ENCODE data around the gene CDO1. TPM values are rescaled to one million over a fixed set of nuclear protein-coding genes. Genes with fewer than 3 reads are reported as not detected.
A peak's percentile ranks its signal among the peaks of the same experiment; 100 is the strongest.

CDO1 gene
- 10 to 100 TPM; 19.2 to 26.7 (median 24.5) TPM for polyA plus RNA-seq (ENCODE audit: insufficient read length in 4 of 4)

- peak; percentile 63 to 85 (median 71) for DNase-seq (ENCODE audit: low read depth in 4 of 4, low spot score in 2 of 4)
Observed at GRCh38 chr5:115816226-115817081, at the start of gene CDO1. Gene CDO1 (minus strand): TSS chr5:115816659. CDS start chr5:115816397, 262 bp downstream.

GRCh38 chr5:115859378-115859777 is 42.9 kb upstream of the CDO1 start:
- no peak for DNase-seq (ENCODE audit: low read depth in 4 of 4, low spot score in 2 of 4)

- no peak for DNase-seq (ENCODE audit: low read depth in 4 of 4, low spot score in 2 of 4)
Observed at GRCh38 chr5:115858396-115858795, 41.9 kb upstream of the CDO1 start.

GRCh38 chr5:115857626-115858349 is 41.3 kb upstream of the CDO1 start:
- DNase-seq (ENCODE audit: low read depth in 4 of 4, low spot score in 2 of 4): no peak

GRCh38 chr5:115857057-115857479 is 40.6 kb upstream of the CDO1 start:
- no peak for DNase-seq (ENCODE audit: low read depth in 4 of 4, low spot score in 2 of 4)

GRCh38 chr5:115855959-115856358 is 39.5 kb upstream of the CDO1 start:
- DNase-seq (ENCODE audit: low read depth in 4 of 4, low spot score in 2 of 4): no peak

- no peak for DNase-seq (ENCODE audit: low read depth in 4 of 4, low spot score in 2 of 4)
Observed at GRCh38 chr5:115854139-115854538, 37.7 kb upstream of the CDO1 start.

- no peak for DNase-seq (ENCODE audit: low read depth in 4 of 4, low spot score in 2 of 4)
Observed at GRCh38 chr5:115850744-115851416, 34.4 kb upstream of the CDO1 start.

- DNase-seq (ENCODE audit: low read depth in 4 of 4, low spot score in 2 of 4): no peak
Observed at GRCh38 chr5:115849258-115849798, 32.9 kb upstream of the CDO1 start.

GRCh38 chr5:115847290-115847689 is 30.8 kb upstream of the CDO1 start:
- no peak for DNase-seq (ENCODE audit: low read depth in 4 of 4, low spot score in 2 of 4)

GRCh38 chr5:115844321-115844817 is 27.9 kb upstream of the CDO1 start:
- no peak for DNase-seq (ENCODE audit: low read depth in 4 of 4, low spot score in 2 of 4)

- no peak for DNase-seq (ENCODE audit: low read depth in 4 of 4, low spot score in 2 of 4)
Observed at GRCh38 chr5:115843444-115844130, 27.1 kb upstream of the CDO1 start.

- no peak for DNase-seq (ENCODE audit: low read depth in 4 of 4, low spot score in 2 of 4)
Observed at GRCh38 chr5:115842952-115843351, 26.5 kb upstream of the CDO1 start.

- DNase-seq (ENCODE audit: low read depth in 4 of 4, low spot score in 2 of 4): no peak
Observed at GRCh38 chr5:115842089-115842935, 25.9 kb upstream of the CDO1 start.

GRCh38 chr5:115841382-115842088 is 25.1 kb upstream of the CDO1 start, which contains the start of the genes AP3S1 and ATG12:
Gene AP3S1 (plus strand): TSS chr5:115841935. CDS start chr5:115842038, 103 bp downstream.
Gene ATG12 (minus strand): TSS chr5:115841565. CDS start chr5:115841552, 13 bp downstream.
- DNase-seq (ENCODE audit: low read depth in 4 of 4, low spot score in 2 of 4): peak; percentile 94 to 99 (median 95)

GRCh38 chr5:115840873-115841272 is 24.4 kb upstream of the CDO1 start:
- no peak for DNase-seq (ENCODE audit: low read depth in 4 of 4, low spot score in 2 of 4)

- no peak for DNase-seq (ENCODE audit: low read depth in 4 of 4, low spot score in 2 of 4)
Observed at GRCh38 chr5:115838885-115839518, 22.5 kb upstream of the CDO1 start.

GRCh38 chr5:115835481-115835880 is 19.0 kb upstream of the CDO1 start:
- DNase-seq (ENCODE audit: low read depth in 4 of 4, low spot score in 2 of 4): no peak

Measured in left renal cortex interstitium (tissue), 4 donors.